ENCODE measurements around the gene PCNX2.

The PCNX2 gene

GRCh38 chr1:233293556-233294446, 1.7 kb downstream of the PCNX2 start:
- Histone ChIP-seq H3K9me3 (ENCODE audit: control insufficient read depth in 5 of 5, low read length in 5 of 5) (no peaks in the 10 kb centered on the region), H3K27me3 (ENCODE audit: control insufficient read depth in 5 of 5, insufficient read depth in 4 of 5, low read length in 5 of 5) (peaks cover 0 to 8% (median 4%) of the 10 kb centered on the region in 5 donors), H3K9ac (ENCODE audit: low read length in 5 of 5) (no peak overlapping the region), H3K4me3 (ENCODE audit: low read depth in 1 of 5, low read length in 5 of 5) (no peak overlapping the region), H3K27ac (ENCODE audit: low read depth, low read length) (peak overlapping the region; percentile 13), H3K36me3 (ENCODE audit: control insufficient read depth in 5 of 5, insufficient read depth in 5 of 5, low read length in 5 of 5) (no peaks in the 10 kb centered on the region), H3K4me1 (ENCODE audit: control insufficient read depth in 5 of 5, insufficient read depth in 5 of 5, low read length in 5 of 5) (peaks cover 0 to 29% (median 9%) of the 10 kb centered on the region in 5 donors)

- Histone ChIP-seq H3K4me1 (ENCODE audit: control insufficient read depth in 5 of 5, insufficient read depth in 5 of 5, low read length in 5 of 5) (peaks cover 0 to 24% (median 9%) of the 10 kb centered on the region in 5 donors), H3K27ac (ENCODE audit: low read depth, low read length) (no peak overlapping the region), H3K9ac (ENCODE audit: low read length in 5 of 5) (no peak overlapping the region), H3K36me3 (ENCODE audit: control insufficient read depth in 5 of 5, insufficient read depth in 5 of 5, low read length in 5 of 5) (no peaks in the 10 kb centered on the region), H3K9me3 (ENCODE audit: control insufficient read depth in 5 of 5, low read length in 5 of 5) (no peaks in the 10 kb centered on the region), H3K4me3 (ENCODE audit: low read depth in 1 of 5, low read length in 5 of 5) (peak overlapping the region in 1 of 5 donors; percentile 30), H3K27me3 (ENCODE audit: control insufficient read depth in 5 of 5, insufficient read depth in 4 of 5, low read length in 5 of 5) (peaks cover 0 to 6% (median 0%) of the 10 kb centered on the region in 5 donors)
These were observed 5.0 kb downstream of the PCNX2 start for GRCh38 chr1:233290396-233291034.

GRCh38 chr1:233289676-233290075, 5.8 kb downstream of the PCNX2 start:
- Histone ChIP-seq H3K4me3 (ENCODE audit: low read depth in 1 of 5, low read length in 5 of 5) (no peak overlapping the region), H3K27ac (ENCODE audit: low read depth, low read length) (no peak overlapping the region), H3K27me3 (ENCODE audit: control insufficient read depth in 5 of 5, insufficient read depth in 4 of 5, low read length in 5 of 5) (peaks cover 0 to under 1% (median 0%) of the 10 kb centered on the region in 5 donors), H3K9ac (ENCODE audit: low read length in 5 of 5) (no peak overlapping the region), H3K4me1 (ENCODE audit: control insufficient read depth in 5 of 5, insufficient read depth in 5 of 5, low read length in 5 of 5) (peaks cover 0 to 17% (median 3%) of the 10 kb centered on the region in 5 donors), H3K9me3 (ENCODE audit: control insufficient read depth in 5 of 5, low read length in 5 of 5) (no peaks in the 10 kb centered on the region), H3K36me3 (ENCODE audit: control insufficient read depth in 5 of 5, insufficient read depth in 5 of 5, low read length in 5 of 5) (no peaks in the 10 kb centered on the region)

- no peaks in the 10 kb centered on the region for H3K36me3 ChIP-seq (ENCODE audit: control insufficient read depth in 5 of 5, insufficient read depth in 5 of 5, low read length in 5 of 5)
- no peaks in the 10 kb centered on the region for H3K27me3 ChIP-seq (ENCODE audit: control insufficient read depth in 5 of 5, insufficient read depth in 4 of 5, low read length in 5 of 5)
These were observed 13.0 kb downstream of the PCNX2 start for GRCh38 chr1:233282582-233282886.

GRCh38 chr1:233281711-233282581, 13.6 kb downstream of the PCNX2 start:
- H3K4me3 ChIP-seq (ENCODE audit: low read depth in 1 of 5, low read length in 5 of 5) = no peak overlapping the region
- H3K9me3 ChIP-seq (ENCODE audit: control insufficient read depth in 5 of 5, low read length in 5 of 5) = no peaks in the 10 kb centered on the region
- peaks cover 0 to 7% (median 4%) of the 10 kb centered on the region in 5 donors for H3K4me1 ChIP-seq (ENCODE audit: control insufficient read depth in 5 of 5, insufficient read depth in 5 of 5, low read length in 5 of 5)
- no peaks in the 10 kb centered on the region for H3K36me3 ChIP-seq (ENCODE audit: control insufficient read depth in 5 of 5, insufficient read depth in 5 of 5, low read length in 5 of 5)
- no peaks in the 10 kb centered on the region for H3K27me3 ChIP-seq (ENCODE audit: control insufficient read depth in 5 of 5, insufficient read depth in 4 of 5, low read length in 5 of 5)
- no peak overlapping the region for H3K9ac ChIP-seq (ENCODE audit: low read length in 5 of 5)
- no peak overlapping the region for H3K27ac ChIP-seq (ENCODE audit: low read depth, low read length)

More at GRCh38 chr1:233282582-233282886, 13.0 kb downstream of the PCNX2 start:
- Histone ChIP-seq H3K9ac (ENCODE audit: low read length in 5 of 5) (no peak overlapping the region), H3K27ac (ENCODE audit: low read depth, low read length) (no peak overlapping the region), H3K4me1 (ENCODE audit: control insufficient read depth in 5 of 5, insufficient read depth in 5 of 5, low read length in 5 of 5) (peaks cover 0 to 7% (median 4%) of the 10 kb centered on the region in 5 donors), H3K9me3 (ENCODE audit: control insufficient read depth in 5 of 5, low read length in 5 of 5) (no peaks in the 10 kb centered on the region), H3K4me3 (ENCODE audit: low read depth in 1 of 5, low read length in 5 of 5) (no peak overlapping the region)

GRCh38 chr1:233279971-233280370, 15.6 kb downstream of the PCNX2 start:
- Histone ChIP-seq H3K27ac (ENCODE audit: low read depth, low read length) (no peak overlapping the region), H3K4me3 (ENCODE audit: low read depth in 1 of 5, low read length in 5 of 5) (no peak overlapping the region), H3K36me3 (ENCODE audit: control insufficient read depth in 5 of 5, insufficient read depth in 5 of 5, low read length in 5 of 5) (no peaks in the 10 kb centered on the region), H3K9ac (ENCODE audit: low read length in 5 of 5) (no peak overlapping the region), H3K27me3 (ENCODE audit: control insufficient read depth in 5 of 5, insufficient read depth in 4 of 5, low read length in 5 of 5) (no peaks in the 10 kb centered on the region), H3K9me3 (ENCODE audit: control insufficient read depth in 5 of 5, low read length in 5 of 5) (no peaks in the 10 kb centered on the region), H3K4me1 (ENCODE audit: control insufficient read depth in 5 of 5, insufficient read depth in 5 of 5, low read length in 5 of 5) (peaks cover 0 to 7% (median 4%) of the 10 kb centered on the region in 5 donors)

GRCh38 chr1:233278631-233279030, 16.9 kb downstream of the PCNX2 start:
- Histone ChIP-seq H3K27me3 (ENCODE audit: control insufficient read depth in 5 of 5, insufficient read depth in 4 of 5, low read length in 5 of 5) (no peaks in the 10 kb centered on the region), H3K9me3 (ENCODE audit: control insufficient read depth in 5 of 5, low read length in 5 of 5) (no peaks in the 10 kb centered on the region), H3K4me3 (ENCODE audit: low read depth in 1 of 5, low read length in 5 of 5) (no peak overlapping the region), H3K9ac (ENCODE audit: low read length in 5 of 5) (no peak overlapping the region), H3K36me3 (ENCODE audit: control insufficient read depth in 5 of 5, insufficient read depth in 5 of 5, low read length in 5 of 5) (no peaks in the 10 kb centered on the region), H3K27ac (ENCODE audit: low read depth, low read length) (no peak overlapping the region), H3K4me1 (ENCODE audit: control insufficient read depth in 5 of 5, insufficient read depth in 5 of 5, low read length in 5 of 5) (peaks cover 0 to 7% (median 4%) of the 10 kb centered on the region in 5 donors)

GRCh38 chr1:233277637-233278606, 17.6 kb downstream of the PCNX2 start:
- no peak overlapping the region for H3K27ac ChIP-seq (ENCODE audit: low read depth, low read length)
- no peak overlapping the region for H3K4me3 ChIP-seq (ENCODE audit: low read depth in 1 of 5, low read length in 5 of 5)
- no peak overlapping the region for H3K9ac ChIP-seq (ENCODE audit: low read length in 5 of 5)
- H3K36me3 ChIP-seq (ENCODE audit: control insufficient read depth in 5 of 5, insufficient read depth in 5 of 5, low read length in 5 of 5) = no peaks in the 10 kb centered on the region
- no peaks in the 10 kb centered on the region for H3K9me3 ChIP-seq (ENCODE audit: control insufficient read depth in 5 of 5, low read length in 5 of 5)
- peaks cover 0 to 7% (median 4%) of the 10 kb centered on the region in 5 donors for H3K4me1 ChIP-seq (ENCODE audit: control insufficient read depth in 5 of 5, insufficient read depth in 5 of 5, low read length in 5 of 5)
- no peaks in the 10 kb centered on the region for H3K27me3 ChIP-seq (ENCODE audit: control insufficient read depth in 5 of 5, insufficient read depth in 4 of 5, low read length in 5 of 5)

- H3K4me3 ChIP-seq (ENCODE audit: low read depth in 1 of 5, low read length in 5 of 5) = no peak overlapping the region
- H3K4me1 ChIP-seq (ENCODE audit: control insufficient read depth in 5 of 5, insufficient read depth in 5 of 5, low read length in 5 of 5) = no peaks in the 10 kb centered on the region
- no peak overlapping the region for H3K9ac ChIP-seq (ENCODE audit: low read length in 5 of 5)
- H3K27me3 ChIP-seq (ENCODE audit: control insufficient read depth in 5 of 5, insufficient read depth in 4 of 5, low read length in 5 of 5) = no peaks in the 10 kb centered on the region
- no peak overlapping the region for H3K27ac ChIP-seq (ENCODE audit: low read depth, low read length)
- no peaks in the 10 kb centered on the region for H3K36me3 ChIP-seq (ENCODE audit: control insufficient read depth in 5 of 5, insufficient read depth in 5 of 5, low read length in 5 of 5)
- no peaks in the 10 kb centered on the region for H3K9me3 ChIP-seq (ENCODE audit: control insufficient read depth in 5 of 5, low read length in 5 of 5)
These were observed 25.9 kb downstream of the PCNX2 start for GRCh38 chr1:233269656-233270055.

Data from subcutaneous abdominal adipose tissue (tissue), 5 donors.